GM23338 (cell line): Measurements from ENCODE around the gene ESYT2. TPM values are rescaled to one million over a fixed set of nuclear protein-coding genes. Genes with fewer than 3 reads are reported as not detected.
A peak's percentile ranks its signal among the peaks of the same experiment; 100 is the strongest.

ENCODE experiments used
- ATAC-seq: fragments of 200-7000 bp; cut with Tn5 transposase; 3 replicates; pipeline ENCODE4 v1.9.1; 2020
- DNase-seq: peaks from one replicate; pipeline ENCODE4 v3.0.0-alpha.2; 2015; ENCODE audit warnings: low spot score
- H2AFZ ChIP-seq: fragments of 200-600 bp; sonication (generic); 2 replicates; pipeline ENCODE4 v1.8.0; 2016; ENCODE audit warnings: antibody characterized with exemption, mild to moderate bottlenecking, moderate library complexity
- H3F3A ChIP-seq: fragments of 200-600 bp; sonication (generic); replicated peaks from 2 replicates; pipeline ENCODE4 v1.8.0; 2017; ENCODE audit warnings: antibody characterized with exemption, mixed run types, low read depth
- H3K27ac ChIP-seq: fragments of 200-600 bp; sonication (generic); 2 replicates; pipeline ENCODE4 v1.6.1; 2016; ENCODE audit warnings: low read depth
- H3K27me3 ChIP-seq: fragments of 200-600 bp; sonication (generic); 2 replicates; pipeline ENCODE4 v1.8.0; 2016; ENCODE audit warnings: mild to moderate bottlenecking, mixed run types, moderate library complexity; ENCODE audit not compliant: insufficient read depth
- H3K36me3 ChIP-seq: fragments of 200-600 bp; sonication (generic); 2 replicates; pipeline ENCODE4 v1.8.0; 2016; ENCODE audit warnings: mild to moderate bottlenecking; ENCODE audit not compliant: insufficient read depth
- H3K4me1 ChIP-seq: fragments of 200-600 bp; sonication (generic); 2 replicates; pipeline ENCODE4 v1.8.0; 2016; ENCODE audit warnings: mild to moderate bottlenecking, moderate library complexity; ENCODE audit not compliant: insufficient read depth
- H3K4me2 ChIP-seq: fragments of 200-600 bp; sonication (generic); 2 replicates; pipeline ENCODE4 v1.7.1; 2017; ENCODE audit warnings: mixed run types
- H3K4me3 ChIP-seq: fragments of 200-600 bp; sonication (generic); 2 replicates; pipeline ENCODE4 v1.6.1; 2016; ENCODE audit warnings: mixed run types
- H3K79me2 ChIP-seq: fragments of 200-600 bp; sonication (generic); replicated peaks from 2 replicates; pipeline ENCODE4 v1.8.0; 2017; ENCODE audit warnings: mild to moderate bottlenecking; ENCODE audit not compliant: insufficient read depth
- H3K9me2 ChIP-seq: fragments of 200-600 bp; sonication (generic); 2 replicates; pipeline ENCODE4 v1.8.0; 2017; ENCODE audit not compliant: insufficient read depth
- H4K20me1 ChIP-seq: fragments of 200-600 bp; sonication (generic); replicated peaks from 2 replicates; pipeline ENCODE4 v1.8.0; 2017; ENCODE audit warnings: mild to moderate bottlenecking; ENCODE audit not compliant: insufficient read depth
- H3K27ac Mint-ChIP-seq: 2 replicates; pipeline ENCODE4 v1.8.0; 2020; ENCODE audit warnings: inconsistent platforms, mild to moderate bottlenecking, moderate library complexity, mixed read lengths
- H3K27me3 Mint-ChIP-seq: 3 replicates; pipeline ENCODE4 v1.8.0; 2022; ENCODE audit warnings: low read depth, mild to moderate bottlenecking, moderate library complexity, mixed read lengths, inconsistent platforms; ENCODE audit not compliant: insufficient read depth, poor library complexity
- H3K36me3 Mint-ChIP-seq: 3 replicates; pipeline ENCODE4 v1.8.0; 2021; ENCODE audit warnings: low read depth, mild to moderate bottlenecking, inconsistent platforms, moderate library complexity, mixed read lengths
- H3K4me1 Mint-ChIP-seq: 3 replicates; pipeline ENCODE4 v1.8.0; 2020; ENCODE audit warnings: mild to moderate bottlenecking, inconsistent platforms, mixed read lengths
- H3K4me3 Mint-ChIP-seq: 3 replicates; pipeline ENCODE4 v1.8.0; 2021; ENCODE audit warnings: moderate library complexity, mild to moderate bottlenecking, inconsistent platforms, mixed read lengths
- H3K9me3 Mint-ChIP-seq: 3 replicates; pipeline ENCODE4 v1.8.0; 2020; ENCODE audit warnings: moderate library complexity, mild to moderate bottlenecking, inconsistent platforms, mixed read lengths
- CREB1 ChIP-seq: fragments of 250-450 bp; sonication (Bioruptor Pico); IDR thresholded peaks from 2 replicates; pipeline ENCODE4 v1.5.0; 2020; ENCODE audit warnings: low read depth, mild to moderate bottlenecking, moderate library complexity
- EZH2phosphoT487 ChIP-seq: fragments of 200-600 bp; sonication (generic); IDR thresholded peaks from one replicate; pipeline ENCODE4 v1.8.1; 2018; ENCODE audit warnings: antibody characterized with exemption; ENCODE audit not compliant: unreplicated experiment
- JUNB ChIP-seq: IDR thresholded peaks from one replicate; pipeline ENCODE4 v1.6.1; 2016; ENCODE audit warnings: antibody characterized with exemption; ENCODE audit not compliant: unreplicated experiment
- NANOG ChIP-seq: IDR thresholded peaks from 2 replicates; pipeline ENCODE4 v1.6.1; 2016; ENCODE audit warnings: antibody characterized with exemption, borderline replicate concordance
- POLR2AphosphoS5 ChIP-seq: IDR thresholded peaks from 2 replicates; pipeline ENCODE4 v1.6.1; 2016; ENCODE audit warnings: antibody characterized with exemption, low read depth
- STAT1 ChIP-seq: IDR thresholded peaks from one replicate; pipeline ENCODE4 v1.6.1; 2016; ENCODE audit warnings: antibody characterized with exemption; ENCODE audit not compliant: unreplicated experiment
- ZNF331 ChIP-seq: fragments of 250-450 bp; sonication (Bioruptor Pico); IDR thresholded peaks from 2 replicates; pipeline ENCODE4 v1.5.0; 2020; ENCODE audit warnings: low read depth, mild to moderate bottlenecking, moderate library complexity
- polyA plus RNA-seq: library from polyadenylated mRNA; unstranded; fragments of >200 nt; fragmentation: Nextera tagmentation; extraction: Ambion mirVana; gene quantifications from 2 replicates; pipeline ENCODE4 v1.2.1, GENCODE V29; 2016
- total RNA-seq: library from RNA; depleted of rRNA; stranded (reverse); fragments of >200 nt; shearing (Covaris generic); gene quantifications from 2 replicates; pipeline ENCODE4 v1.2.3, GENCODE V29; 2014
- TF ChIP-seq, protein P1 (sequence below): IDR thresholded peaks from 2 replicates; pipeline ENCODE4 v1.6.1; 2016; ENCODE audit warnings: antibody characterized with exemption
- TF ChIP-seq, protein P2 (sequence below), 2 experiments: fragments of 200-600 bp in 1 of 2; sonication (generic) in 1 of 2; conservative IDR thresholded peaks; 2 replicates each; pipeline versions ENCODE4 v1.5.1 to v1.6.1; 2016 to 2017; ENCODE audit warnings: antibody characterized with exemption in 2 of 2, low read depth in 2 of 2, mild to moderate bottlenecking in 2 of 2, moderate library complexity in 1 of 2

The ESYT2 gene
- total and polyA plus RNA-seq, 2 experiments from 2014 or later: 9.6 to 52.7 TPM

DNA sequence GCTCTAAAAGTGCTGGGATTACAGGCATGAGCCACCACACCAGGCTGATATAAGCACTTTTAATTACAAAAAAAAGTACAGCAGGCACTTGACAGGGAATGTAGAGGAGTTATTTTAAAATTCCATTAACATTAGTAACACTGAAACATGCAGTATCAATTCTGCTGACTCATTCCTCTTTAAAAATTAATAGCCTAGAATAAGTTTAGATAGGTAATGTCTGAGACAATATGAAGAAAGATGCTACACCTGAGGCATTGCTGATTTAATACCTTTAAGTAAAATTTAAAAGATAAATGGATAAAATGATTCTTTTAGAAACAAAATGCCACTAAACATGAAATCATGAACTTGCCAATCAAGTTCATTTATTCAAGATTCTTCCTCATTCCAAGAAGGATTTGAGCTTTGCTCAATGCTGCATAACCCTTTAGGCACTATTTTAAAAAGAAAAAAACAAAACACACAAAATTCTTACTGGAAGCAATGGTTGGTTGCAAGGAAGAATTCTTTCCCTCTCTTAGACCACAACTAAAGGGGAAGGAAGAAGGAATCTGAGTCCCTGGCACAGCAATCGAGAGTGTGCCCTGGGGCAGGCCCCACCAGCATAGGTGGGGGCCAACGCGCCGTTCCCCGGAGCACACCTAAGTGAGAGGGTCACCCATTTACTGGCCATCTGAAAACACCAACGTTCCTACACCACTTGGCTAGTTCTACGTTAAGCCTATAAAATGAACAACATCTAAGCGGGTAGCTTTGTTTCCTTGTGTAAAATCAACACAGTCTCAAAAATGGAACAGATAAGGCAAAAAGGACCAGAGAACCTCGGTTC is 26.6 kb downstream of the ESYT2 start:
- Mint-ChIP-seq H3K4me1 (peaks cover 6% of the 10 kb centered on the region), H3K27ac (peak overlapping the region; percentile 62; the same call in 1 of the 2 replicates), H3K4me3 (no peak overlapping the region), H3K9me3 (peaks cover 28% of the 10 kb centered on the region), H3K36me3 (peaks cover 45% of the 10 kb centered on the region), H3K27me3 (peaks cover 5% of the 10 kb centered on the region)
- Histone ChIP-seq H3K9me2 (no peaks in the 10 kb centered on the region), H3K27ac (no peak overlapping the region), H3K4me1 (peaks cover 9% of the 10 kb centered on the region), H3K79me2 (peaks cover 56% of the 10 kb centered on the region), H3K4me2 (no peak overlapping the region), H3K27me3 (no peaks in the 10 kb centered on the region), H3K36me3 (peaks cover 1% of the 10 kb centered on the region; the same call in 1 of the 2 replicates), H3F3A (no peaks in the 10 kb centered on the region), H3K4me3 (no peak overlapping the region), H4K20me1 (no peaks in the 10 kb centered on the region; the same call in 1 of the 2 replicates), H2AFZ (no peak overlapping the region)
- DNase-seq: no peak
- ATAC-seq: peak; percentile 50; the same call in 2 of the 3 replicates
- TF ChIP-seq ZNF331 (CRISPR knock-in tag): no peak
- no peak for TF ChIP-seq EZH2phosphoT487
- TF ChIP-seq NANOG: no peak
- TF ChIP-seq STAT1: no peak
- TF ChIP-seq, protein P1, sequence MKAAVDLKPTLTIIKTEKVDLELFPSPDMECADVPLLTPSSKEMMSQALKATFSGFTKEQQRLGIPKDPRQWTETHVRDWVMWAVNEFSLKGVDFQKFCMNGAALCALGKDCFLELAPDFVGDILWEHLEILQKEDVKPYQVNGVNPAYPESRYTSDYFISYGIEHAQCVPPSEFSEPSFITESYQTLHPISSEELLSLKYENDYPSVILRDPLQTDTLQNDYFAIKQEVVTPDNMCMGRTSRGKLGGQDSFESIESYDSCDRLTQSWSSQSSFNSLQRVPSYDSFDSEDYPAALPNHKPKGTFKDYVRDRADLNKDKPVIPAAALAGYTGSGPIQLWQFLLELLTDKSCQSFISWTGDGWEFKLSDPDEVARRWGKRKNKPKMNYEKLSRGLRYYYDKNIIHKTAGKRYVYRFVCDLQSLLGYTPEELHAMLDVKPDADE: no peak
- TF ChIP-seq JUNB: no peak

DNA sequence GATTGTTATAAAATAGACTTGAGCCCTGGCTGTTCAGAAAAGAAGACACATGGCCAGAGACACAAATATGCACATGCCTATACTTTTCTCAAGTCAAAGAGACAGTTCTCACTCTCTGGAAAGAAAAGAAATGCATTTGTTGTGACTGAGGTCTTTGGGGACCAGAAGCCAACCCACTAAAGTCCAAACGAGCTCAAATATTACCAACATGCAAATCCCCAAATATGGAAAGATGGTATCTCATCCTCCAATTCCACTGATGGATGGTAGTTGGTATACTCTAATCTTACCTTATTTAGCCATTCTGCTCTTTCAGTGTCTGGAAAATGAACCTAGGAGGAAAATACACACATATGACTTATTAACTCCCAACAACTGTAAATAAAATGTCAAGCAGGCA is 30.6 kb downstream of the ESYT2 start:
- 0 out of 3 replicates have a peak, but pooled peaks cover 2% of the 10 kb centered on the region for H3K9me3 Mint-ChIP-seq
- Histone ChIP-seq H3K4me2 (no peak overlapping the region), H3K4me1 (peaks cover 9% of the 10 kb centered on the region), H3K9me2 (no peaks in the 10 kb centered on the region), H3K36me3 (peaks cover 8% of the 10 kb centered on the region; the same call in 1 of the 2 replicates), H3K4me3 (no peak overlapping the region), H3K27me3 (no peaks in the 10 kb centered on the region), H3K27ac (no peak overlapping the region), H3K79me2 (peaks cover 39% of the 10 kb centered on the region), H4K20me1 (no peaks in the 10 kb centered on the region; the same call in 1 of the 2 replicates), H2AFZ (no peak overlapping the region), H3F3A (no peaks in the 10 kb centered on the region)
- peaks cover 30% of the 10 kb centered on the region for H3K36me3 Mint-ChIP-seq
- ATAC-seq (no peak), DNase-seq (no peak)
- no peaks in the 10 kb centered on the region for H3K27me3 Mint-ChIP-seq
- H3K4me1 Mint-ChIP-seq: peaks cover 6% of the 10 kb centered on the region
- H3K27ac Mint-ChIP-seq: no peak overlapping the region
- H3K4me3 Mint-ChIP-seq: no peak overlapping the region
- TF ChIP-seq EZH2phosphoT487: no peak
- TF ChIP-seq, protein P1: no peak
- TF ChIP-seq, protein P2, sequence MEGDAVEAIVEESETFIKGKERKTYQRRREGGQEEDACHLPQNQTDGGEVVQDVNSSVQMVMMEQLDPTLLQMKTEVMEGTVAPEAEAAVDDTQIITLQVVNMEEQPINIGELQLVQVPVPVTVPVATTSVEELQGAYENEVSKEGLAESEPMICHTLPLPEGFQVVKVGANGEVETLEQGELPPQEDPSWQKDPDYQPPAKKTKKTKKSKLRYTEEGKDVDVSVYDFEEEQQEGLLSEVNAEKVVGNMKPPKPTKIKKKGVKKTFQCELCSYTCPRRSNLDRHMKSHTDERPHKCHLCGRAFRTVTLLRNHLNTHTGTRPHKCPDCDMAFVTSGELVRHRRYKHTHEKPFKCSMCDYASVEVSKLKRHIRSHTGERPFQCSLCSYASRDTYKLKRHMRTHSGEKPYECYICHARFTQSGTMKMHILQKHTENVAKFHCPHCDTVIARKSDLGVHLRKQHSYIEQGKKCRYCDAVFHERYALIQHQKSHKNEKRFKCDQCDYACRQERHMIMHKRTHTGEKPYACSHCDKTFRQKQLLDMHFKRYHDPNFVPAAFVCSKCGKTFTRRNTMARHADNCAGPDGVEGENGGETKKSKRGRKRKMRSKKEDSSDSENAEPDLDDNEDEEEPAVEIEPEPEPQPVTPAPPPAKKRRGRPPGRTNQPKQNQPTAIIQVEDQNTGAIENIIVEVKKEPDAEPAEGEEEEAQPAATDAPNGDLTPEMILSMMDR (conservative IDR thresholded peaks at IDR 0.05; ENCODE audit: low read depth in 2 of 2): no peak
- no peak for TF ChIP-seq POLR2AphosphoS5
- TF ChIP-seq CREB1 (CRISPR knock-in tag): no peak
- no peak for TF ChIP-seq STAT1
- no peak for TF ChIP-seq ZNF331 (CRISPR knock-in tag)
